Measurements from ENCODE around the gene ZNF385B. TPM values are rescaled to one million over a fixed set of nuclear protein-coding genes. Genes with fewer than 3 reads are reported as not detected.

The ZNF385B gene
- total and polyA plus RNA-seq, 10 of the 15 experiments (the other 5 are each of a cell fraction or from before 2014, with no cell fraction given): not detected

GRCh38 chr2:179790235-179791217 is 70.9 kb downstream of the ZNF385B start:
- Histone ChIP-seq H3K4me3 (no peak overlapping the region), H3K36me3 (ENCODE audit: control insufficient read depth in 2 of 2, insufficient read depth in 2 of 2, low read length in 1 of 2) (no peaks in the 10 kb centered on the region), H2AFZ (ENCODE audit: control insufficient read depth, low read depth, low read length) (no peak overlapping the region), H4K20me1 (ENCODE audit: control insufficient read depth, insufficient read depth) (no peaks in the 10 kb centered on the region), H3K27me3 (replicated peaks in 1 of 2; ENCODE audit: control insufficient read depth in 2 of 2, insufficient read depth in 2 of 2, low read length in 1 of 2) (no peaks in the 10 kb centered on the region), H3K27ac (ENCODE audit: control insufficient read depth, insufficient read depth) (no peak overlapping the region), H3K4me2 (ENCODE audit: control insufficient read depth, insufficient read depth) (no peak overlapping the region), H3K9me3 (replicated peaks; ENCODE audit: control insufficient read depth, insufficient read depth, low read length) (no peaks in the 10 kb centered on the region), H3K9ac (ENCODE audit: control insufficient read depth, insufficient read depth, low read length) (no peak overlapping the region), H3K79me2 (ENCODE audit: control insufficient read depth, insufficient read depth, low read length) (no peaks in the 10 kb centered on the region), H3K4me1 (ENCODE audit: control insufficient read depth, insufficient read depth, low read length) (no peaks in the 10 kb centered on the region)
- intact Hi-C loops (cut with micrococcal nuclease; ENCODE audit: unreplicated experiment): no loop called here
- BruUV-seq (replicated peaks): no TSS peak
- FAIRE-seq (no peak), DNase-seq (ENCODE audit: low read depth, low spot score) (no peak), ATAC-seq (no peak)
- no peak for TF ChIP-seq NFYA (IDR thresholded peaks at IDR 0.05; ENCODE audit: borderline replicate concordance, low read depth, low read length)
- TF ChIP-seq FOS (IDR thresholded peaks at IDR 0.05; ENCODE audit: borderline replicate concordance, extremely low read depth, insufficient read length): no peak
- TF ChIP-seq CBFB (IDR thresholded peaks at IDR 0.05; ENCODE audit: low read depth): no peak
- TF ChIP-seq ZNF217 (IDR thresholded peaks at IDR 0.05): no peak
- TF ChIP-seq SREBF2 (IDR thresholded peaks at IDR 0.05; ENCODE audit: low read length): no peak
- TF ChIP-seq ATF3 (IDR thresholded peaks at IDR 0.05; ENCODE audit: borderline replicate concordance, extremely low read depth, low read depth, low read length): no peak
- no peak for TF ChIP-seq DPF2 (IDR thresholded peaks at IDR 0.05)
- TF ChIP-seq ZBTB33 (IDR thresholded peaks at IDR 0.05): no peak
- TF ChIP-seq EGR1 (IDR thresholded peaks at IDR 0.05; ENCODE audit: borderline replicate concordance in 1 of 2, low read depth in 2 of 2, low read length in 2 of 2): no peak
- TF ChIP-seq KAT2A (conservative IDR thresholded peaks at IDR 0.05; ENCODE audit: control insufficient read depth, low read depth, low read length): no peak
- no peak for TF ChIP-seq ELK1 (IDR thresholded peaks at IDR 0.05; ENCODE audit: low read depth, low read length)
- no peak for TF ChIP-seq RELB (IDR thresholded peaks at IDR 0.05; ENCODE audit: low read depth)
- TF ChIP-seq USF1 (IDR thresholded peaks at IDR 0.05; ENCODE audit: borderline replicate concordance, extremely low read length, insufficient read depth, low read depth, low read length): no peak
- ChIA-PET RAD21 (ENCODE audit: unreplicated experiment) (no interaction called here), POLR2A (no interaction called here), CTCF (no interaction called here), SMC1A (ENCODE audit: uncharacterized antibody, unreplicated experiment) (interaction anchor here (0.5 kb wide), 1 partner anchor 13 kb away, joined by 3 read pairs; no protein-coding TSS in a partner anchor)
- WGBS (ENCODE audit: insufficient coverage, insufficient replicate concordance, low lambda C conversion rate, missing lambda C conversion rate): 43% methylated on average over 3 of the region's 3 CpGs
- in situ Hi-C loops (cut with MboI): no loop called here
